Neural cell (in vitro differentiated cells): Measurements from ENCODE around the gene BIRC7. TPM values are rescaled to one million over a fixed set of nuclear protein-coding genes. Genes with fewer than 3 reads are reported as not detected.

ENCODE experiments used
- H2AFZ ChIP-seq: fragments of 200-600, 300-800 bp; sonication (generic), shearing (Covaris generic); 2 replicates; pipeline ENCODE4 v1.6.0; 2014; ENCODE audit warnings: low read depth, mild to moderate bottlenecking, antibody characterized with exemption, low read length, moderate library complexity
- H3F3A ChIP-seq: fragments of 200-600 bp; shearing (Covaris generic); 2 replicates; pipeline ENCODE4 v1.6.1; 2016; ENCODE audit warnings: mild to moderate bottlenecking, moderate library complexity, mixed read lengths, antibody characterized with exemption, low read length; ENCODE audit not compliant: insufficient read depth, poor library complexity, severe bottlenecking
- H3K27ac ChIP-seq: fragments of 200-600, 300-800 bp; sonication (generic), shearing (Covaris generic); 2 replicates; pipeline ENCODE4 v1.5.1; 2014; ENCODE audit warnings: mild to moderate bottlenecking, low read length, moderate library complexity
- H3K27me3 ChIP-seq: fragments of 300-800, 200-600 bp; sonication (generic), shearing (Covaris generic); 2 replicates; pipeline ENCODE4 v1.6.0; 2014; ENCODE audit warnings: mild to moderate bottlenecking, low read depth, low read length, moderate library complexity; ENCODE audit not compliant: insufficient read depth
- H3K36me3 ChIP-seq: fragments of 300-800, 200-600 bp; sonication (generic), shearing (Covaris generic); 2 replicates; pipeline ENCODE4 v1.5.1; 2014; ENCODE audit warnings: mild to moderate bottlenecking, antibody characterized with exemption, low read length, moderate library complexity; ENCODE audit not compliant: insufficient read depth
- H3K4me2 ChIP-seq: fragments of 300-800, 200-600 bp; sonication (generic), shearing (Covaris generic); 2 replicates; pipeline ENCODE4 v1.6.0; 2014; ENCODE audit warnings: mild to moderate bottlenecking, low read length
- H3K4me3 ChIP-seq: fragments of 300-800, 200-600 bp; sonication (generic), shearing (Covaris generic); 2 replicates; pipeline ENCODE4 v1.5.1; 2014; ENCODE audit warnings: mild to moderate bottlenecking, low read length, moderate library complexity
- H3K79me2 ChIP-seq: fragments of 200-600 bp; shearing (Covaris generic); replicated peaks from 2 replicates; pipeline ENCODE4 v1.6.0; 2014; ENCODE audit warnings: mild to moderate bottlenecking, low read length, moderate library complexity; ENCODE audit not compliant: insufficient read depth
- H3K9ac ChIP-seq: fragments of 300-800, 200-600 bp; sonication (generic), shearing (Covaris generic); 2 replicates; pipeline ENCODE4 v1.6.1; 2016; ENCODE audit warnings: mild to moderate bottlenecking, low read length, mixed read lengths
- H3K9me2 ChIP-seq: fragments of 200-600 bp; shearing (Covaris generic); 2 replicates; pipeline ENCODE4 v1.6.1; 2016; ENCODE audit warnings: mild to moderate bottlenecking, low read length, mixed read lengths; ENCODE audit not compliant: insufficient read depth
- H3K9me3 ChIP-seq: fragments of 200-600, 300-800 bp; sonication (generic), shearing (Covaris generic); 2 replicates; pipeline ENCODE4 v1.6.1; 2016; ENCODE audit warnings: mild to moderate bottlenecking, mixed run types, low read length, moderate library complexity, mixed read lengths
- H4K20me1 ChIP-seq: fragments of 200-600 bp; shearing (Covaris generic); 2 replicates; pipeline ENCODE4 v1.6.1; 2016; ENCODE audit warnings: mild to moderate bottlenecking, mixed run types; ENCODE audit not compliant: insufficient read depth
- CTCF ChIP-seq: fragments of 450-650 bp; IDR thresholded peaks from 2 replicates; pipeline ENCODE4 v1.5.1; 2014; ENCODE audit warnings: antibody characterized with exemption, mild to moderate bottlenecking, moderate library complexity; ENCODE audit not compliant: poor library complexity, severe bottlenecking
- EP300 ChIP-seq: fragments of 450-650 bp; conservative IDR thresholded peaks from 2 replicates; pipeline ENCODE4 v1.6.1; 2014; ENCODE audit warnings: antibody characterized with exemption, mild to moderate bottlenecking, moderate library complexity; ENCODE audit not compliant: poor library complexity, severe bottlenecking
- EZH2 ChIP-seq: fragments of 200-600, 300-800 bp; shearing (Covaris generic), sonication (generic); IDR thresholded peaks from 2 replicates; pipeline ENCODE4 v1.6.1; 2014; ENCODE audit warnings: antibody characterized with exemption, low read length, borderline replicate concordance, mild to moderate bottlenecking; ENCODE audit not compliant: insufficient read depth, poor library complexity, severe bottlenecking
- MXI1 ChIP-seq: fragments of 450-650 bp; conservative IDR thresholded peaks from 2 replicates; pipeline ENCODE4 v1.6.1; 2014; ENCODE audit warnings: antibody characterized with exemption, mild to moderate bottlenecking; ENCODE audit not compliant: poor library complexity, severe bottlenecking
- POLR2AphosphoS5 ChIP-seq: IDR thresholded peaks from 2 replicates; pipeline ENCODE4 v1.6.1; 2012
- RAD21 ChIP-seq: fragments of 450-650 bp; conservative IDR thresholded peaks from 2 replicates; pipeline ENCODE4 v1.6.1; 2014; ENCODE audit warnings: antibody characterized with exemption, mild to moderate bottlenecking, moderate library complexity
- SMC3 ChIP-seq: fragments of 450-650 bp; conservative IDR thresholded peaks from 2 replicates; pipeline ENCODE4 v1.6.1; 2014; ENCODE audit warnings: antibody characterized with exemption, mild to moderate bottlenecking, moderate library complexity; ENCODE audit not compliant: poor library complexity
- TAF1 ChIP-seq: IDR thresholded peaks from 2 replicates; pipeline ENCODE4 v1.6.1; 2012; ENCODE audit warnings: low read depth
- polyA plus RNA-seq: library from polyadenylated mRNA; depleted of rRNA; stranded (reverse); fragments of >200 nt; gene quantifications from 2 replicates; pipeline ENCODE4 v1.2.3, GENCODE V29; 2014
- TF ChIP-seq, protein P1 (sequence below): IDR thresholded peaks from 2 replicates; pipeline ENCODE4 v1.6.1; 2012; ENCODE audit warnings: borderline replicate concordance

The BIRC7 gene
- polyA plus RNA-seq, 1 donor from 2014 or later, result not detected

- Histone ChIP-seq H3K9me3 (no peaks in the 10 kb centered on the region), H3K4me3 (no peak overlapping the region), H3F3A (no peaks in the 10 kb centered on the region), H3K79me2 (peaks cover 1% of the 10 kb centered on the region), H3K27ac (no peak overlapping the region), H3K4me2 (no peak overlapping the region), H4K20me1 (no peaks in the 10 kb centered on the region), H2AFZ (no peak overlapping the region), H3K27me3 (no peaks in the 10 kb centered on the region), H3K9me2 (no peaks in the 10 kb centered on the region), H3K36me3 (no peaks in the 10 kb centered on the region), H3K9ac (no peak overlapping the region)
- TF ChIP-seq SMC3 (no peak), RAD21 (no peak), EZH2 (no peak)
Measured at GRCh38 chr20:63246490-63247288, 11.0 kb downstream of the BIRC7 start.

GRCh38 chr20:63247671-63248228 is 12.0 kb downstream of the BIRC7 start:
- H3F3A ChIP-seq, result no peaks in the 10 kb centered on the region
- TF ChIP-seq, protein P1, sequence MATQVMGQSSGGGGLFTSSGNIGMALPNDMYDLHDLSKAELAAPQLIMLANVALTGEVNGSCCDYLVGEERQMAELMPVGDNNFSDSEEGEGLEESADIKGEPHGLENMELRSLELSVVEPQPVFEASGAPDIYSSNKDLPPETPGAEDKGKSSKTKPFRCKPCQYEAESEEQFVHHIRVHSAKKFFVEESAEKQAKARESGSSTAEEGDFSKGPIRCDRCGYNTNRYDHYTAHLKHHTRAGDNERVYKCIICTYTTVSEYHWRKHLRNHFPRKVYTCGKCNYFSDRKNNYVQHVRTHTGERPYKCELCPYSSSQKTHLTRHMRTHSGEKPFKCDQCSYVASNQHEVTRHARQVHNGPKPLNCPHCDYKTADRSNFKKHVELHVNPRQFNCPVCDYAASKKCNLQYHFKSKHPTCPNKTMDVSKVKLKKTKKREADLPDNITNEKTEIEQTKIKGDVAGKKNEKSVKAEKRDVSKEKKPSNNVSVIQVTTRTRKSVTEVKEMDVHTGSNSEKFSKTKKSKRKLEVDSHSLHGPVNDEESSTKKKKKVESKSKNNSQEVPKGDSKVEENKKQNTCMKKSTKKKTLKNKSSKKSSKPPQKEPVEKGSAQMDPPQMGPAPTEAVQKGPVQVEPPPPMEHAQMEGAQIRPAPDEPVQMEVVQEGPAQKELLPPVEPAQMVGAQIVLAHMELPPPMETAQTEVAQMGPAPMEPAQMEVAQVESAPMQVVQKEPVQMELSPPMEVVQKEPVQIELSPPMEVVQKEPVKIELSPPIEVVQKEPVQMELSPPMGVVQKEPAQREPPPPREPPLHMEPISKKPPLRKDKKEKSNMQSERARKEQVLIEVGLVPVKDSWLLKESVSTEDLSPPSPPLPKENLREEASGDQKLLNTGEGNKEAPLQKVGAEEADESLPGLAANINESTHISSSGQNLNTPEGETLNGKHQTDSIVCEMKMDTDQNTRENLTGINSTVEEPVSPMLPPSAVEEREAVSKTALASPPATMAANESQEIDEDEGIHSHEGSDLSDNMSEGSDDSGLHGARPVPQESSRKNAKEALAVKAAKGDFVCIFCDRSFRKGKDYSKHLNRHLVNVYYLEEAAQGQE, result no peak
- TF ChIP-seq MXI1, result no peak
- no peak for TF ChIP-seq SMC3
- TF ChIP-seq CTCF, result no peak
- TF ChIP-seq EP300, result no peak
- TF ChIP-seq RAD21, result no peak
- TF ChIP-seq TAF1, result no peak
- no peak for TF ChIP-seq POLR2AphosphoS5
- TF ChIP-seq EZH2, result no peak
- no peak overlapping the region for H3K9ac ChIP-seq
- peaks cover 10% of the 10 kb centered on the region for H3K79me2 ChIP-seq
- peaks cover 1% of the 10 kb centered on the region for H3K27me3 ChIP-seq
- no peaks in the 10 kb centered on the region for H4K20me1 ChIP-seq
- H2AFZ ChIP-seq, result no peak overlapping the region
- no peak overlapping the region for H3K4me2 ChIP-seq
- no peaks in the 10 kb centered on the region for H3K36me3 ChIP-seq
- no peaks in the 10 kb centered on the region for H3K9me3 ChIP-seq
- H3K4me3 ChIP-seq, result no peak overlapping the region
- H3K9me2 ChIP-seq, result no peaks in the 10 kb centered on the region
- H3K27ac ChIP-seq, result no peak overlapping the region
